Neural cell (in vitro differentiated cells): Measurements from ENCODE around the gene AQP10. TPM values are rescaled to one million over a fixed set of nuclear protein-coding genes. Genes with fewer than 3 reads are reported as not detected.

Source experiments
- H2AFZ ChIP-seq: fragments of 200-600, 300-800 bp; sonication (generic), shearing (Covaris generic); 2 replicates; pipeline ENCODE4 v1.6.0; 2014; ENCODE audit warnings: low read depth, mild to moderate bottlenecking, antibody characterized with exemption, low read length, moderate library complexity
- H3F3A ChIP-seq: fragments of 200-600 bp; shearing (Covaris generic); 2 replicates; pipeline ENCODE4 v1.6.1; 2016; ENCODE audit warnings: mild to moderate bottlenecking, moderate library complexity, mixed read lengths, antibody characterized with exemption, low read length; ENCODE audit not compliant: insufficient read depth, poor library complexity, severe bottlenecking
- H3K27ac ChIP-seq: fragments of 200-600, 300-800 bp; sonication (generic), shearing (Covaris generic); 2 replicates; pipeline ENCODE4 v1.5.1; 2014; ENCODE audit warnings: mild to moderate bottlenecking, low read length, moderate library complexity
- H3K27me3 ChIP-seq: fragments of 300-800, 200-600 bp; sonication (generic), shearing (Covaris generic); 2 replicates; pipeline ENCODE4 v1.6.0; 2014; ENCODE audit warnings: mild to moderate bottlenecking, low read depth, low read length, moderate library complexity; ENCODE audit not compliant: insufficient read depth
- H3K36me3 ChIP-seq: fragments of 300-800, 200-600 bp; sonication (generic), shearing (Covaris generic); 2 replicates; pipeline ENCODE4 v1.5.1; 2014; ENCODE audit warnings: mild to moderate bottlenecking, antibody characterized with exemption, low read length, moderate library complexity; ENCODE audit not compliant: insufficient read depth
- H3K4me2 ChIP-seq: fragments of 300-800, 200-600 bp; sonication (generic), shearing (Covaris generic); 2 replicates; pipeline ENCODE4 v1.6.0; 2014; ENCODE audit warnings: mild to moderate bottlenecking, low read length
- H3K4me3 ChIP-seq: fragments of 300-800, 200-600 bp; sonication (generic), shearing (Covaris generic); 2 replicates; pipeline ENCODE4 v1.5.1; 2014; ENCODE audit warnings: mild to moderate bottlenecking, low read length, moderate library complexity
- H3K79me2 ChIP-seq: fragments of 200-600 bp; shearing (Covaris generic); replicated peaks from 2 replicates; pipeline ENCODE4 v1.6.0; 2014; ENCODE audit warnings: mild to moderate bottlenecking, low read length, moderate library complexity; ENCODE audit not compliant: insufficient read depth
- H3K9ac ChIP-seq: fragments of 300-800, 200-600 bp; sonication (generic), shearing (Covaris generic); 2 replicates; pipeline ENCODE4 v1.6.1; 2016; ENCODE audit warnings: mild to moderate bottlenecking, low read length, mixed read lengths
- H3K9me2 ChIP-seq: fragments of 200-600 bp; shearing (Covaris generic); 2 replicates; pipeline ENCODE4 v1.6.1; 2016; ENCODE audit warnings: mild to moderate bottlenecking, low read length, mixed read lengths; ENCODE audit not compliant: insufficient read depth
- H3K9me3 ChIP-seq: fragments of 200-600, 300-800 bp; sonication (generic), shearing (Covaris generic); 2 replicates; pipeline ENCODE4 v1.6.1; 2016; ENCODE audit warnings: mild to moderate bottlenecking, mixed run types, low read length, moderate library complexity, mixed read lengths
- H4K20me1 ChIP-seq: fragments of 200-600 bp; shearing (Covaris generic); 2 replicates; pipeline ENCODE4 v1.6.1; 2016; ENCODE audit warnings: mild to moderate bottlenecking, mixed run types; ENCODE audit not compliant: insufficient read depth
- EP300 ChIP-seq: fragments of 450-650 bp; conservative IDR thresholded peaks from 2 replicates; pipeline ENCODE4 v1.6.1; 2014; ENCODE audit warnings: antibody characterized with exemption, mild to moderate bottlenecking, moderate library complexity; ENCODE audit not compliant: poor library complexity, severe bottlenecking
- EZH2 ChIP-seq: fragments of 200-600, 300-800 bp; shearing (Covaris generic), sonication (generic); IDR thresholded peaks from 2 replicates; pipeline ENCODE4 v1.6.1; 2014; ENCODE audit warnings: antibody characterized with exemption, low read length, borderline replicate concordance, mild to moderate bottlenecking; ENCODE audit not compliant: insufficient read depth, poor library complexity, severe bottlenecking
- MXI1 ChIP-seq: fragments of 450-650 bp; conservative IDR thresholded peaks from 2 replicates; pipeline ENCODE4 v1.6.1; 2014; ENCODE audit warnings: antibody characterized with exemption, mild to moderate bottlenecking; ENCODE audit not compliant: poor library complexity, severe bottlenecking
- POLR2AphosphoS5 ChIP-seq: IDR thresholded peaks from 2 replicates; pipeline ENCODE4 v1.6.1; 2012
- RAD21 ChIP-seq: fragments of 450-650 bp; conservative IDR thresholded peaks from 2 replicates; pipeline ENCODE4 v1.6.1; 2014; ENCODE audit warnings: antibody characterized with exemption, mild to moderate bottlenecking, moderate library complexity
- SMC3 ChIP-seq: fragments of 450-650 bp; conservative IDR thresholded peaks from 2 replicates; pipeline ENCODE4 v1.6.1; 2014; ENCODE audit warnings: antibody characterized with exemption, mild to moderate bottlenecking, moderate library complexity; ENCODE audit not compliant: poor library complexity
- TAF1 ChIP-seq: IDR thresholded peaks from 2 replicates; pipeline ENCODE4 v1.6.1; 2012; ENCODE audit warnings: low read depth
- polyA plus RNA-seq: library from polyadenylated mRNA; depleted of rRNA; stranded (reverse); fragments of >200 nt; gene quantifications from 2 replicates; pipeline ENCODE4 v1.2.3, GENCODE V29; 2014
- TF ChIP-seq, protein P1 (sequence below): fragments of 450-650 bp; IDR thresholded peaks from 2 replicates; pipeline ENCODE4 v1.5.1; 2014; ENCODE audit warnings: antibody characterized with exemption, mild to moderate bottlenecking, moderate library complexity; ENCODE audit not compliant: poor library complexity, severe bottlenecking
- TF ChIP-seq, protein P2 (sequence below): IDR thresholded peaks from 2 replicates; pipeline ENCODE4 v1.6.1; 2012; ENCODE audit warnings: borderline replicate concordance

Gene AQP10
- polyA plus RNA-seq, 1 donor from 2014 or later, result not detected

DNA sequence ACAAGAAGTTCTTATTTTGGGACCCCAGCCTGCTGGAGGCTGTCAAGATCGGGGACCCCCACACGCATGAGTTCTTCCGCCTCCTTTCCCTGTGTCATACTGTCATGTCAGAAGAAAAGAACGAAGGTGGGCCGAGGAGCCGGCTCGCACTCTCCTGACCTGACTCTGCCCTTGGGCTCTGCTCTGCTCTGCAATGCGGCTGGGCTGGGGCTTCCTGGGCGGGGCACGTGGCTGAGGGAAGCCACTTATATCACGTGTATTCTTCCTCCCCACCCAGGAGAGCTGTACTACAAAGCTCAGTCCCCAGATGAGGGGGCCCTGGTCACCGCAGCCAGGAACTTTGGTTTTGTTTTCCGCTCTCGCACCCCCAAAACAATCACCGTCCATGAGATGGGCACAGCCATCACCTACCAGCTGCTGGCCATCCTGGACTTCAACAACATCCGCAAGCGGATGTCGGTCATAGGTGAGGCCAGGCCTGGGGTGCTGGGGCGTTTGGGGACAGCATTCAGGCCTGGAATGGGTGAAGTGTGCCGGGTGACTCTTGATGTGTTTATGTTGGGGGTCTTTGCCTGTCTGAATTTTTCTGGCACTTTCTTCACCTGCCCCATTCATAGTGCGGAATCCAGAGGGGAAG is 22.1 kb downstream of the AQP10 start:
- TF ChIP-seq MXI1, result no peak
- no peak for TF ChIP-seq EZH2
- TF ChIP-seq RAD21, result no peak
- TF ChIP-seq, protein P1, sequence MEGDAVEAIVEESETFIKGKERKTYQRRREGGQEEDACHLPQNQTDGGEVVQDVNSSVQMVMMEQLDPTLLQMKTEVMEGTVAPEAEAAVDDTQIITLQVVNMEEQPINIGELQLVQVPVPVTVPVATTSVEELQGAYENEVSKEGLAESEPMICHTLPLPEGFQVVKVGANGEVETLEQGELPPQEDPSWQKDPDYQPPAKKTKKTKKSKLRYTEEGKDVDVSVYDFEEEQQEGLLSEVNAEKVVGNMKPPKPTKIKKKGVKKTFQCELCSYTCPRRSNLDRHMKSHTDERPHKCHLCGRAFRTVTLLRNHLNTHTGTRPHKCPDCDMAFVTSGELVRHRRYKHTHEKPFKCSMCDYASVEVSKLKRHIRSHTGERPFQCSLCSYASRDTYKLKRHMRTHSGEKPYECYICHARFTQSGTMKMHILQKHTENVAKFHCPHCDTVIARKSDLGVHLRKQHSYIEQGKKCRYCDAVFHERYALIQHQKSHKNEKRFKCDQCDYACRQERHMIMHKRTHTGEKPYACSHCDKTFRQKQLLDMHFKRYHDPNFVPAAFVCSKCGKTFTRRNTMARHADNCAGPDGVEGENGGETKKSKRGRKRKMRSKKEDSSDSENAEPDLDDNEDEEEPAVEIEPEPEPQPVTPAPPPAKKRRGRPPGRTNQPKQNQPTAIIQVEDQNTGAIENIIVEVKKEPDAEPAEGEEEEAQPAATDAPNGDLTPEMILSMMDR, result no peak
- no peak for TF ChIP-seq EP300
- no peak for TF ChIP-seq POLR2AphosphoS5
- TF ChIP-seq TAF1, result no peak
- TF ChIP-seq, protein P2, sequence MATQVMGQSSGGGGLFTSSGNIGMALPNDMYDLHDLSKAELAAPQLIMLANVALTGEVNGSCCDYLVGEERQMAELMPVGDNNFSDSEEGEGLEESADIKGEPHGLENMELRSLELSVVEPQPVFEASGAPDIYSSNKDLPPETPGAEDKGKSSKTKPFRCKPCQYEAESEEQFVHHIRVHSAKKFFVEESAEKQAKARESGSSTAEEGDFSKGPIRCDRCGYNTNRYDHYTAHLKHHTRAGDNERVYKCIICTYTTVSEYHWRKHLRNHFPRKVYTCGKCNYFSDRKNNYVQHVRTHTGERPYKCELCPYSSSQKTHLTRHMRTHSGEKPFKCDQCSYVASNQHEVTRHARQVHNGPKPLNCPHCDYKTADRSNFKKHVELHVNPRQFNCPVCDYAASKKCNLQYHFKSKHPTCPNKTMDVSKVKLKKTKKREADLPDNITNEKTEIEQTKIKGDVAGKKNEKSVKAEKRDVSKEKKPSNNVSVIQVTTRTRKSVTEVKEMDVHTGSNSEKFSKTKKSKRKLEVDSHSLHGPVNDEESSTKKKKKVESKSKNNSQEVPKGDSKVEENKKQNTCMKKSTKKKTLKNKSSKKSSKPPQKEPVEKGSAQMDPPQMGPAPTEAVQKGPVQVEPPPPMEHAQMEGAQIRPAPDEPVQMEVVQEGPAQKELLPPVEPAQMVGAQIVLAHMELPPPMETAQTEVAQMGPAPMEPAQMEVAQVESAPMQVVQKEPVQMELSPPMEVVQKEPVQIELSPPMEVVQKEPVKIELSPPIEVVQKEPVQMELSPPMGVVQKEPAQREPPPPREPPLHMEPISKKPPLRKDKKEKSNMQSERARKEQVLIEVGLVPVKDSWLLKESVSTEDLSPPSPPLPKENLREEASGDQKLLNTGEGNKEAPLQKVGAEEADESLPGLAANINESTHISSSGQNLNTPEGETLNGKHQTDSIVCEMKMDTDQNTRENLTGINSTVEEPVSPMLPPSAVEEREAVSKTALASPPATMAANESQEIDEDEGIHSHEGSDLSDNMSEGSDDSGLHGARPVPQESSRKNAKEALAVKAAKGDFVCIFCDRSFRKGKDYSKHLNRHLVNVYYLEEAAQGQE, result no peak
- TF ChIP-seq SMC3, result no peak
- Histone ChIP-seq H2AFZ (no peak overlapping the region), H3K4me2 (no peak overlapping the region), H3F3A (no peaks in the 10 kb centered on the region), H3K27me3 (no peaks in the 10 kb centered on the region), H3K4me3 (no peak overlapping the region), H3K36me3 (peaks cover 7% of the 10 kb centered on the region), H3K9me2 (no peaks in the 10 kb centered on the region), H3K79me2 (no peaks in the 10 kb centered on the region), H4K20me1 (no peaks in the 10 kb centered on the region), H3K27ac (no peak overlapping the region), H3K9me3 (no peaks in the 10 kb centered on the region), H3K9ac (no peak overlapping the region)

DNA sequence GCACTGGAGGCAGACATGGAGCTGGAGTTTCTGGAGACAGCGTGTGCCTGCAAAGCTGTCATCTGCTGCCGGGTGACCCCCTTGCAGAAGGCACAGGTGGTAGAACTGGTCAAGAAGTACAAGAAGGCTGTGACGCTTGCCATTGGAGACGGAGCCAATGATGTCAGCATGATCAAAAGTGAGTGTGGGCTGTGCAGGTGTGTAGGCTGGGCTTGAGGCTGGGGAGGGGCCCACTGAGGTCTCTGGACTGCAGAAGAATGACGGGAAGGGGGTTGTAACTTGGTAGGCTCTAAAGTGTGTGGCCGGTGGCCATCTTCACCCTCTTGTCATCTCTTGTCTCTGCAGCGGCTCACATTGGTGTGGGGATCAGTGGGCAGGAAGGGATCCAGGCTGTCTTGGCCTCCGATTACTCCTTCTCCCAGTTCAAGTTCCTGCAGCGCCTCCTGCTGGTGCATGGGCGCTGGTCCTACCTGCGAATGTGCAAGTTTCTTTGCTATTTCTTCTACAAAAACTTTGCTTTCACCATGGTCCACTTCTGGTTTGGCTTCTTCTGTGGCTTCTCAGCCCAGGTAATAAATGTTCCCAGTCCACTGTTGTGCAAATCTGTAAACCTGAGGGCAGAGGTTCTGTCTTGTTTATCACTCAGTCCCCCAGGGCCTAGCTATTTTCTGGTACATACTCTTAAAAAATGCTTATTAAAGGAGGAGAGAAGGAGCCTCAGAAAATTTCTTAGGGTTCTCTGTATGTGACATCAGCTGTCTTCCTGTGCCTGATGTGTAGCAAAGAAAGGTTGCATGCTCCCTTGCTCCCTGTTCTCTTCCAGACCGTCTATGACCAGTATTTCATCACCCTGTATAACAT is 24.3 kb downstream of the AQP10 start:
- no peak overlapping the region for H2AFZ ChIP-seq
- no peaks in the 10 kb centered on the region for H4K20me1 ChIP-seq
- no peaks in the 10 kb centered on the region for H3K27me3 ChIP-seq
- no peak for TF ChIP-seq RAD21
- no peak for TF ChIP-seq EP300
- TF ChIP-seq, protein P1, result peak; percentile 46
- H3K27ac ChIP-seq, result no peak overlapping the region
- no peaks in the 10 kb centered on the region for H3K9me3 ChIP-seq
- H3K9me2 ChIP-seq, result no peaks in the 10 kb centered on the region
- H3F3A ChIP-seq, result no peaks in the 10 kb centered on the region
- H3K36me3 ChIP-seq, result peaks cover 7% of the 10 kb centered on the region
- H3K9ac ChIP-seq, result no peak overlapping the region
- no peak overlapping the region for H3K4me3 ChIP-seq
- no peaks in the 10 kb centered on the region for H3K79me2 ChIP-seq
- no peak overlapping the region for H3K4me2 ChIP-seq
